Stimulated activated CD8-positive, alpha-beta memory T cell treated with anti-CD3 and anti-CD28 coated beads, Interleukin-15, amount 100 ng/mL, for 4 hours (primary cell): ENCODE measurements around the gene TOMM6.

Experiments used
- DNase-seq, 2 donors: peaks; one replicate each; pipeline ENCODE4 v3.0.0-alpha.2; 2020; ENCODE audit warnings: low read depth in 2 of 2

The TOMM6 gene

DNA sequence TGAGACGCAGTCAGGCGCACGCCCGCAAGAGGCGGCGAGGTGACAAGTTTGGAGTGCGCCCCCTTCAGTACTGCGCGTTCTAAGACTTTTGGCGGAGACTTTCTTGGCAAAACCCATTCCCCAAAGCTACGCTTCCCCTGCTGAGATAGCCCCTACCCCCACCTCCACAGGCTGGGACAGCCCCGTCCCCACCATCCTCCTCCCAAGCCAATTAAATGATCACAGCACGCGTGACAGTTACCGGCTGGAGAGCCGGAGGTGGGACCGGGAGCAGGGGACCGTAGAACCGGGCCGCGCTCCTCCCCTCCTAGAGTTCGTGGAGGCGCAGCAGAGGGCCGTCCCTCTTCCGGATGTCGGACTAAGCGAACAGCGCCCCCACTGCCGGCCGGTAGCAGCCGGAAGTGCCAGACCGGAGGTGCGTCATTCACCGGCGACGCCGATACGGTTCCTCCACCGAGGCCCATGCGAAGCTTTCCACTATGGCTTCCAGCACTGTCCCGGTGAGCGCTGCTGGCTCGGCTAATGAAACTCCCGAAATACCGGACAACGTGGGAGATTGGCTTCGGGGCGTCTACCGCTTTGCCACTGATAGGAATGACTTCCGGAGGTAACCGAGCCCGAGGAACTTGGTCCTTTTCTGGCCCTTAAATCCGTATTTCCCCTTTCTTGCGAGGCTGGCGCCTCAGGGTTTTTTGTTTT is at the start of gene TOMM6:
TSS of gene TOMM6 (plus strand) at position 476 of the 699 bp plus-strand sequence. CDS start at position 480, 4 bp downstream.
- peak; percentile 86 to 92 for DNase-seq

DNA sequence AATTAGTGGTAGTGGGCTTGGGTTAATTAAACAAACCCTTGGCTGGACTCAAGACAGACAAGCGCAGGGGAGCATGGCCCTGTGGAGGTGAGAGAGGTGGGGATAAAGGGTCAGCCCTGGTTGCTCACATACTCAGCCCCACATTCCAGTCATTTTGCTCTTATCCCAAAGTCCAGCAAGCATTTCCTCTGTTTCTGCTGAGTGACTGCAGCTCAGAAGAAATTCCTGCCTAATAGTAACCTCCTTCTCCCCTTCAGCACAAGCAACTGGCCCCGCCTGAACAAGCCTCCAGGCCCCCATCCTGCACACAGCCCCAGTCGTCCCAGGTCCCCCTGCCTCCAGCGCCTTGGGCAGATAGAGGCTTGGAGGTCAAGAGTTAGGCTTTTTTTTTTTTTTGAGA is 48.5 kb upstream of the TOMM6 start:
- DNase-seq = no peak

- DNase-seq = no peak
Observed at GRCh38 chr6:41740366-41741162, 46.9 kb upstream of the TOMM6 start.

DNA sequence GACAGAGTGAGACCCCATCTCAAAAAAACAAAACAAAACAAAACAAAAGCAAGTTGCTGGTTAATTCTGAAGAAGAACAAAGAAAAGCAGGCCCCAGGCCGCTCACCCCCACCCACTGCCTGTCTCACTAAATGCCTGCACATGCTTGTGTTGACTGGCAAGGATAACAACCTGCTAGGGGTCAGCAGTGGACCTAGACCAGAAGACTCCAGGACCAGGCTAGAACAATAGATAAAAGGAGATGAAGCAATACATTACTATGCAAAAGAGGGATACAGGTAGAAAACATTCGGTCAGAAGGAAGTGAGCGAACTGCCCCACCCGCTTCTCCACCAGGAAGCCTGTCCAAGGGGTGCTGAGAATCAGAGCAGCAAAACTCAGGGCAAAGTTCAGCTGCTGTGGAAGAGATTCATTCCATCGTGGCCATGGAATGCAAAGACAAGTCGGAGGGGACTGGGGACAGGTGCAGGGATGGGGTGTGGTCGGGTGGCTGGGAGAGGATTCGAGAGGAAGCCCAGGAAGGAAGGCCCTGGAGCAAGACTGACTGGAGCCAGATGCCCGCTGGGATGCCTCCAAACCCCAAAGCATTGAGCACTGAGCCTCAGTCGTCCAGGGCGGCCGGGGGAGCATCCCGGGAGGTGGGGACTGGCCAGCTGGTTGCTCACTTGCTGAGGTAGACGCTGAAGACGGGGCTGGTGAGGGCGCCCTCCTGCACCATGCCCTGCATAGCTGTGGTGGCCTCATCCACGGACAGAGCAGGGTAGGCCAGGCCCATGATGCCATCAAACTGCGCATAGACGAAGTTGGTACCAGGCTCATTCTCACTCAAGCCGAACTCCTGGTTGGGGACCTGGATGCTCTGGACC is 45.6 kb upstream of the TOMM6 start:
- no peak for DNase-seq

- no peak for DNase-seq
Observed at GRCh38 chr6:41743406-41744235, 43.9 kb upstream of the TOMM6 start.

GRCh38 chr6:41744236-41744787 is 43.2 kb upstream of the TOMM6 start:
- no peak for DNase-seq

- no peak for DNase-seq
Observed at GRCh38 chr6:41746107-41746506, 41.4 kb upstream of the TOMM6 start.

DNA sequence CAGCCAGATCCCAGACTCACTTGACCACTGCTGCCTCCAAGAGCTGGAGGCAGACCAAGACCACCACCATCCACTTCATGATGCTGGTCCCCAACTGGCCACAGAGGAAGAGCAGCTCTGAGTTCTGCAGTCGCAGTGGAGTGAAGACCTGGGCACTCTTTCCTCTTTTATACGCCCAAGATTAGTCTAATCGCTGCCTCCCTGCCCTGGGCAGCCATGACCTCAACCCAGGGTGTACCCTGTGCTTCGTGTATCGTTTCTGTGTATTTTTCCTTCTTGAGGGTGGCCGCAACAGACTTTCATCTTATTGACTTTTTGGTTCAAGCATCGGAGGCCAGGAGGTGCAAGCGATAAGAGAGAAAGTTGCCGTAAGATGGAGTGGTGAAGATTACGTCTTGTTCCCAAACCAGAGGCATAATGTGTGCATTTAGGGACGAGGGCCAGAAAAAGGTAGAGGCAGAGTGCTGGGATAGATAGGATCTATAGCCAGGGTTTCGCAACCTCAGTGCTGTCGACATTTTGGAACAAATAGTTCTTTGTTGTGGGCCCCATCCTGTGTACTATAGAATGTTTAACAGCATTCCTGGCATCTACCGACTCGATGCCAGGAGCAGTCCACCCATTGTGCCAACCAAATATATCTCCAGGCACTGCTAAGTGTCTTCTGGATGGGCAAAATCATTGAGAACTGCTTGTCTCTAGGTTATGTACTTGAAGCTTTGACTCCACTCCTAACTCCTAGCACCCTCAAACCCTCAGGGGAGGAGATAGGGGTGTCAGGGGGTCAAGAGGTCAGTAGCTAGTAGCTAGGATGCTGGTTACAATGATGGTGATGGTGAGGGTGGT is 40.0 kb upstream of the TOMM6 start, which contains the start of gene PGC:
TSS of gene PGC (minus strand) at position 142 of the 846 bp plus-strand sequence. CDS start at position 79, 63 bp downstream.
- DNase-seq = no peak

DNA sequence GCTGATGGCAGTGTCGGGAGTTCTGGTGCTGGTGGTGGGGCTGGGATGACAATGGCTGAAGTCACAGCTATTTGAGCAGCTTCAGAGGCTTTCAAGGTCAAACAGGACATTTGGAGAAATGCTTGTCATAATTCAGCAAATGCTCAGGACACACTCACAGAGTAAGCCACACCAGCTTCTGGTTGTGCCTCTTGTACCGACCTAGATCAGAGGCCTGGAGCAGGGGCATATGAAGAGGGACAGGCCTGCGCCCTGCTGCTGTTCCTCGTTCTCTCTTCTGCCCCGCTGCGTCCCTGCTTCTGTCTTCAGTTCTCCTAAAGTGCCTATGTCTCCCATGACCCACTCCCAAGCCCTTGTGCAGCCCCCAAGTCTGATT is 39.4 kb upstream of the TOMM6 start:
- no peak for DNase-seq

- no peak for DNase-seq
Observed at GRCh38 chr6:41748542-41748941, 39.0 kb upstream of the TOMM6 start.

DNA sequence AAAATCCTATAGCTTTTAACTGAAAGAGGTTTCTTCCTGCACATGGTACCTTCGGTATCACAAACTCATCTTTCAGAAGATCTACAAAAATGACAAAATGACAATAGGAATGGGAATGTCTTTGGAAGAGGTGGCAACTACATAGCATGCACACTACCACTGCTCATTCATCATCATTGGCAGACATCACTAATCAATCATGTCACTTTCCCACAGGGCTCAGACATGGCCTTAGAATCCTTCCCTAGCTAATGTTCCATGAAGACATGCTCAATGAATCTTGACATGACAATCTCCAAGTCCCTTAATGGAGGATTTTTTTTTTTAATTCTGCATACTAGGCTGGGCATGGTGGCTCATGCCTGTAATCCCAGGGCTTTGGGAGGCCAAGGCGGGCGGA is 37.1 kb upstream of the TOMM6 start:
- DNase-seq = no peak

DNA sequence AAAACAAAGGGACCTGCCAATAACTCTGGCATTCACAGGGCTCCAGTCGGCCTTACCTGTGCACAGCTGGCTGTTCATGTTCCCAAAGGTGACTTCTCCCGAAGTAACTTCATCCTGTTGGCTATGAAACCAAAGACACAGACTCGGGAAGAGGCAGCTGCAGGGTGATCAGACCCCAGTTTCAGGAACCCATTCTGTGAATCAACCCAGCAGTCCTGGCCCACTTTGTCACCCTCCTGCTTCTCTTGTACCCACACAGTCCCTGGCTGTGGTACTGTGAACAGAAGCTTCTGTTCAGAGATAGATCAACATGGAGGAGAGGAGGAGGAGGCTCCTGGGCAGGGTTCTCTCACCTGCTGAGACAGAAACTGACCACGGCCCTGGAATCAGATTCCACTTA is 31.6 kb upstream of the TOMM6 start:
- DNase-seq = no peak

DNA sequence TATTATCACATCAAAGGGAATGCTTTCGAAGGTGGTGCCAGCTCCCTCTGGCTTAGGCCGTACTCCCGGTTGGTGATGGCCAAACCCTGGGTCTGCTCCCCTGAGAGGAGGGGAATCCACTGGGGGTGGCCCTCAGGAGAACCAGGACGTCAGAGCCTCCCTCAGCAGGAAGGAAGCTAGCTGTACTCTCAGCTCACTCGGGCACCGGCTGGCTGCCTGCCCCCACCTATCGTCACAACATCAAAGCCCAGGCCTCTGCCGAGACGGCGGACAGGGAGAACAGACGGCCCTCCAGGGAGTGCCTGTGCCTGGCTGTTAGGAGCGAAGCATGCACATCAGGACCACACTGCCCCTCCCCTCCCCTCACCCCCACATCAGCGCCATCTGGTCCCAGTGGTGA is 31.1 kb upstream of the TOMM6 start:
- DNase-seq = no peak

- DNase-seq = no peak
Observed at GRCh38 chr6:41757271-41757670, 30.2 kb upstream of the TOMM6 start.

GRCh38 chr6:41757931-41758640 is 29.4 kb upstream of the TOMM6 start:
- DNase-seq = no peak

- no peak for DNase-seq
Observed at GRCh38 chr6:41758641-41759035, 28.9 kb upstream of the TOMM6 start.

DNA sequence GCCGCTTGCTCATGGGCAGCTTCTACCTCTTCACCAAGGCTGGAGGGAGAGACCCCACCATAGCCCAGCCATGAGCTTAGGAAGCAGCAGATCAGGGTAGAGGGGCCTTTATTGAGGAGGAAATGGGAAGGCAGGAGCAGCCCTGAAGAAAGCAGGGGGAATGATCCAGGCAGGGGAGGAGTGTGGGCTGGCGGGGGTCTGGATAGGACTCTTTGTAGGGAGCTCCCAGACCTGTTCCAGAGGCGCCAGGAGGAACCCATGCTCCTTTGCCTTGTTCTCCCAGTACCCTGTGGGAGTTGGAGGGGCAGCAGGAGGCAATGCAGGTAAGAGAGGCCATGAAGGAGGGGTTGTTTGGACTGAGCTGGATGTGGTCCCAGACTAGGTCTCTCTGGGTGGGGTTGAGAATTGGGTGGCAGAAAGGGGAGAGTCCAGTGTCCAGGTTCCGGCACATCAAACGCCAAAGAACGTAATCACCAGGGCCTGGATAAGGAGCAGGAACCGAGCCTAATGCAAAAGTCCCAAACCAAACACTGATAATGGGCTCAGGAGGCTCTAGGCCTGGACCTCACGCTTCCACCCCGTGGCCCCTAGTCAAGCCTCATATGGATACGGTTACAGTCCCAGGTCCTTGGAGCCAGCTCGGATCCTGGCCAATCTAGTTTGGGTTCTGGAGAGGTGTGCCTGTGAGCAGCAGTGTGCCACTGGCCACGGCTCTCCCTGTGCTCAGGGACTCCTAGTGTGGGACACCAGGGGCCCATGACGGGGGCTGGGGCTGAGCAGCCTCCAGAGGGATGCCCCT is 28.2 kb upstream of the TOMM6 start:
- no peak for DNase-seq

DNA sequence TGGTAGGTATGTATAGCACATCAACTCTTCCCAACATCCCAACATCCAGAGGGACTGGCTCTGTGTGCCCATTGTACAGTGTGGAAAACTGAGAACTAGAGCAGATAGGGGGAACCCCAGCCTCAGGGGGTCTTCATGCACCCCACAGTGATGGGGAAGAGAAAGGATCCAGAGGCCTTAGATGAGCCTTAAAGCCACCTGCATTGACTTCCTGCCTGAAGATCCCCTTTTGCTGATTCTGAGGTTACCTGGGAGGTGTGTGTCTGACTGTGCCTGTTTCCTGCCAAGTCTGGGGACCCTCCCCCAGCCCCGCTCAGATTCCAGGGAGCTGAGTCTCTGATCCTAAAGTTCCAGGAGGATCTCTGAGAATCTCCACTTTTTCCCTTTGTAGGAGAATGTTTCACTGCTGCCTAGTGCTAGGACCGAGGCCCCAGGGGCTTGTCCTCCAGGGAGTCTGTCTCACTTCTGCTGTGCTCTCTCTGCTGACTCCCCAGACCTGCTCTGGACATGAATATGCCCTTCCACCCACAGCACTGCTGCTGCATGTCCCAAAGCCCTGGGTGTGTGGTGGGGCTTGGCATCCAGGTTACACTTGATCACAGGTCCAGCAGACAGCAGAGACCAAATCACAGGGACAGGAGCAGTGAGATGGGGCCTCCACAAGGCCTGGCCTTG is 27.5 kb upstream of the TOMM6 start:
- no peak for DNase-seq
